A549 treated with Hydrocortisone at 1 μM for 4 hours (cell line): ENCODE data around the gene ATG9A. TPM values are rescaled to one million over a fixed set of nuclear protein-coding genes. Genes with fewer than 3 reads are reported as not detected.

Source experiments
- total RNA-seq: library from RNA; stranded (reverse); fragments of 200-300 nt; extraction: Qiagen RNA extraction; gene quantifications from 5 replicates; pipeline ENCODE4 v1.2.3, GENCODE V29; 2022

Gene ATG9A, protein sequence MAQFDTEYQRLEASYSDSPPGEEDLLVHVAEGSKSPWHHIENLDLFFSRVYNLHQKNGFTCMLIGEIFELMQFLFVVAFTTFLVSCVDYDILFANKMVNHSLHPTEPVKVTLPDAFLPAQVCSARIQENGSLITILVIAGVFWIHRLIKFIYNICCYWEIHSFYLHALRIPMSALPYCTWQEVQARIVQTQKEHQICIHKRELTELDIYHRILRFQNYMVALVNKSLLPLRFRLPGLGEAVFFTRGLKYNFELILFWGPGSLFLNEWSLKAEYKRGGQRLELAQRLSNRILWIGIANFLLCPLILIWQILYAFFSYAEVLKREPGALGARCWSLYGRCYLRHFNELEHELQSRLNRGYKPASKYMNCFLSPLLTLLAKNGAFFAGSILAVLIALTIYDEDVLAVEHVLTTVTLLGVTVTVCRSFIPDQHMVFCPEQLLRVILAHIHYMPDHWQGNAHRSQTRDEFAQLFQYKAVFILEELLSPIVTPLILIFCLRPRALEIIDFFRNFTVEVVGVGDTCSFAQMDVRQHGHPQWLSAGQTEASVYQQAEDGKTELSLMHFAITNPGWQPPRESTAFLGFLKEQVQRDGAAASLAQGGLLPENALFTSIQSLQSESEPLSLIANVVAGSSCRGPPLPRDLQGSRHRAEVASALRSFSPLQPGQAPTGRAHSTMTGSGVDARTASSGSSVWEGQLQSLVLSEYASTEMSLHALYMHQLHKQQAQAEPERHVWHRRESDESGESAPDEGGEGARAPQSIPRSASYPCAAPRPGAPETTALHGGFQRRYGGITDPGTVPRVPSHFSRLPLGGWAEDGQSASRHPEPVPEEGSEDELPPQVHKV
- 37.7 to 55.7 TPM (median 44.1 TPM) in 5 replicates for total RNA-seq

DNA sequence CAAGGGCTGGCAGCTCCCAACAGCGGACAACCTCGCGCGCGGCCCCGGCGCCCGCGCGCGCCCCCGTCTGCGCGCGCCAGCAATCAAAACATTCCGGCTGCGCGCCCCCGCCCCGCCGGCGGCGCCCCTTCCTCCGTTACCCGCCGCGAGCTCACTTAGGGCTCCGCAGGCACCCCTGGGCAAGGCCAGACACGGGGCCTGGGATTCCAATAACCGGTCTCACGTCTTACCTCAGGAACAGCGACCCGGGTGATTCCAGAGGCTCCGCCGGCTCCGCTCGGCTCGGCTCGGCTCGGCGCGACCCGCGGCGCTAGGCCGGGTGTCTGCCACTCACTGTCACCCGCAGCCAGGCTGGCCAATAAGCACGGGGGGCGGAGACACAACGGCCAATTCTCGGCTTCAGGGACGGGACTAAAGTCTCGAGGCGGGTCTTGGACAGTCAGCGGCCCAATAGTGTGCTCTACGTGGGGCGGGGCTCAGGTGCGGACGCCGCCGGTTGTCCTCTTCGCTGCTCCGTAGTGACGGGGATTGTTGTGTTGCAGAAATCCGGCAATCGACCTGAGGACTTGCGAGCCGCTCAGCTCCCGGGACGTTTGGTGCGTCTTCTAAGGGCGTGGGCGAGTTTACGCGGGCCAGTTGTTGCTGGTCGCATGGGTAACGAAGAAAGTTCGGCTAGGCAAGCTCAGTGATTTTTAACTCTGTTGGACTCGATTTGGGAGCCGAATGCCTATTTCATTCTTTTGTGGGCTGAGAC is at the start of gene ATG9A, which contains the start of gene ANKZF1:
ATG9A (minus strand) TSS at position 332 of the 754 bp plus-strand sequence. CDS start 1,612 bp downstream, outside the sequence.
ANKZF1 (plus strand) TSS at position 502 of the 754 bp plus-strand sequence. CDS start 452 bp downstream, outside the sequence.

DNA sequence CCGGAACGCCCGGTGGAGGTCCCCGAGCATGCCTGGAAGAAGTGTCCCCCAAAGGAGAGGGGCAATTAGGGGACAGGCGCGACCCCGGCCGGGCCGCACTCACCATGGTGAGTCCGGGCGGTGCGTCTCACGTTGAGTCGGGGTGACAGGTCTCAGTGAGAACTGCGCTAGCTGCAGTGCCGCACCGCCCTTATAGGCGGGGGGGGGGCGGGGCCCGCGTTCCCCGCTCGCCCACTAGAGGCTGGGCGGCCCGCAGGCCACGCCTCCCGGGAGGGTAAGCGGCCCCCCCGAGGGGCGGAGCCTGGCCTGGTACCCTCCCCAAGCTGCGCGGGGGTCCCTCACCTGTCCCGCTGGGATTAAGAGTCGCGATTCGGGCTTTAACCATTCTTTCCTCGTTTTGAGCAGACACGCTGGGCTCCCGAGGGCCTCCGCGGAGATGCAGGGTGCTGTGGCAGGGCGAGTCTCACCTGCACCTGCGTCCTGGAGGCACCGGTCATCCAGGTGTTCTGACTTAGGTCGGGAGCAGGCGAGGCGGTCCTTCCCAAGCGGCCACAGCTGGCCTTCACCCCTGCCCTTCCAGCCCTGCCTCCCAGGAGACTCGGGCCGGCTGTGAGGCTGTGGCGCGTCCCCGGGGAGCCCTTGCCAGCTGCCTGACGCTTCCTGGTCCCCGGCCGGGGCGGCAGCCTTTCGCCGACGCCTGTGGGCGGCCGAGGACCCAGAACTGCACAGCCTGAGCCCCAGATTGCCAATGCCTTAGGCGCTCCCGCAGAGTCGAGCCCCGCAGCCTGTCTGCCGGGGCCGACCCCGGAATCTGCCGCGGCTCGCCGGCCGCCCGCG is 24.5 kb upstream of the ATG9A start, which contains the start of gene TUBA4A:
TUBA4A (minus strand) TSS at position 166 of the 837 bp plus-strand sequence; CDS start at position 106, 60 bp downstream.

DNA sequence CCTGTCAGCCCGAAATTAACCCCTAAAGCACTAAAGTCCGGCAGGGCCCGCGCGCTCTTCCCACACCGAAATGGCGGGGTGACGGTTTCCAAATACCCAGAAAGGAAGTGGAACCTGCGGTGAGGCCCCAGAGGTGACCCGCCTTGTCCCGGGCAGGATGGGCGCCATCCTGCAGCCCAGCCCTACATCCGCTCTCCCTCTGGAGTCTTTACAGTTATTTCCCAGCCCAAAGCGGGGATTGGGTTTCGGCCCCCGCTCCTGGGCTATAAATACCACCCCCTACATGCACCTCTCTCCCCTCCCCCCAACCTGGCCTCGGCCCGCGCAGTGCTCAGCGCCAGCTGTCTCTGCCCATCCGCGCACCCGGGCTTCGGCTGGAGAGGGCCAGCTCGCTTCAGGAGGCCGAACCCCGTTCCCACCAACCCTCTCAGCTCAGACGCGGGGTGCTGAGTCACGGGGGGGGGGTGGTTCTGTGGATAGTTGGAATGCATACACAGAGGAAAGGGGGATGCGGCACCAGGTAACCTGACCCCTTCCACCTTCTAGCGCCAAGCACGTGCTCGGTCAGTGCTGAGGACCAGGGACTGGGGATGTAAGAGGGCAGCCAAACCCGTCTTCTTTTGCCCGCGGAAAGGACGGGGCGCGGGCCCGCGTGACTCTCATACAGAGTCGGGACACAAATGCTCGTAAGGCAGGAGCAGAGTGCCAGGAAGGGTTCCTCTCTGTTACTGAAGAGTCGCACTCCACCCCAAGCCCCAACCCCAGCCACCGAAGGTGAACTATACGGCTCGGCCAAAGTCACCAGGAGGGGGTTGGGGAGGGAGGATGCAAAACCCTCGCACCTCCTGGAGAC is 23.7 kb upstream of the ATG9A start, which contains the start of gene TUBA4B:
TUBA4B (plus strand) TSS at position 344 of the 853 bp plus-strand sequence; CDS start at position 509, 165 bp downstream.

DNA sequence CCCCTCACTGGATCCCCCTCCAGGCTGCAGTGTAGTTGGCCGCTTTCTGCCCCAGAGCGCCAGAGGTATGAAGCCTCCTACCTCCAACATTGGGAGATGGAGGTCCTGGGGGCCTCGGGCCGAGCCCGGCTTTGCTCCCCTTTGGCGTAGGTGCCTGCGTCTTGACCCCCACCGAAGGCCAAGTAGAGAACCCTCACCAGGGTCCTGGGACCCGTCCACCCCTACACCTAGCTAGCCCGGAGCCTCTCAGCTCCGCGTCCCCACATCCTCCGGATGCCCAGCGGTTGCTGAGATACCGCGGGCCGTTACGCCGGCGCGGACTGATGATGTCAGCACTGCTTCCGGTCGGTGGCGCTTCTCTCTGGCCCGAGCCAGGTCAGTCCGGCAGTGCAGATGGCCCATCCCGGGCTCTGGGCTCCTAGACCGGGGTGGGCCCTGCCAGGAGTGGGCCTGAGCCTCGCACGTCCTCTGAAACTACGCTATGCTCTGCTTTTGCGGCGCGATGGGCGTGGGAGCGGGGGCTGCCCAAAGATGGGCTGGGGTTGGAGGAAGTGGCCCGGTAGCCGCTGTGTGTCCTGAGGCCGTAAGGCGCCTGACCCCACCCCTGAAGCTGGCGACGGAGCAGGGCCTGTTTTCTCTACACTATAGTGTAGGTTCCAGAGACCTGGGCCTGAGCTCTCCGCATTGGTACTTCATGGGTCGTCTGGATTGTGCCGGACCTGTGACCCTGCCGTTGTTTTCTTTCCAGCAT is 15.9 kb upstream of the ATG9A start, which contains the start of the genes GLB1L and STK16:
GLB1L (minus strand) TSS at position 297 of the 751 bp plus-strand sequence. CDS start 1,871 bp downstream, outside the sequence.
STK16 (plus strand) TSS at position 332 of the 751 bp plus-strand sequence. CDS start 521 bp downstream, outside the sequence.

DNA sequence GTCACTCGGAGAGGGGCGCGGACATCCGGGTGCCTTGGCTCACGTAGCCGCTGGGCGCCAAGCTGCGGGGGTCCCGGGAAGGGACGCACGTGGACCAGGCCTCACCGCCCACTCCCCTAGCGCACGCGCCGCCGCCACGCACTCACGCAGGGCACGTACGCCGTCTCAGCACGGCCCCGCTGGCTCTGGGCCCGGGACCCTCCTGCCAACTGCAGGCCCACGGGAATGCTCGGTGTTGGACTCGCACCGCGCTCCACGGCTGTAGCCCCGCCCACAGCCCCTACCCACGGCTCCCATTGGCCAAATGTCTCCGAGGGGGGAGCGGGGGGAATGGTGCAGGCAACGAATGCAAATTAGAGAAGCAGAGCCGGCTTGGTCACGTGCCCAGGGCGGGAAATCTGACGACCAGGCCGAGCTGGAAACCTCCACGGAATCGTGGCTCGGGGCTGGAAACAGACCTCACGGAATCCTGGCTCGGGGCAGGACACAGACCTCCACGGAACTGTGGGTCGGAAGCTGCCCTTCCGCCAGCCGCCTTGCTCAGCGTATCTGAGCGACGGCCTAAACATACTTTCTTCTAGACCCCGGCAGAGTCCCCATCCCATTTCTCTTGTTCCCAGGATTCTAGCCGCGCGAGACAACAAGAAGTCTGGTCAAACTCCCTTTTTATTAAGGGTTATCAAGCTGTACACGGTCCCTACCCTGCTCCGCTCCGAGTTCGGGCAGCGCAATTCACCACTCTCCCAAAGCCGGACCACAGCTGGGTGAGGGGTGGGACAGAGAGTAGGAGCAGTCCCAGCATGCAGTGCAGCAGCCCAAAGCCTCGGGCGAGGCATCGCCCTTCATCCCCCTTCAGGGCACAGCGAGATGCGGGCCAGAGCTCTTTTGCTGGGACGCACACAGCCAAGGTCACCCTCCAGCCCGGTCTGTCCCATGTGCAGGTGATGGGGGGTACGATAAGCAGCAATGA is 10.4 kb downstream of the ATG9A start, which contains the start of gene ABCB6:
ABCB6 (minus strand) TSS at position 227 of the 970 bp plus-strand sequence. CDS start 285 bp downstream, outside the sequence.

DNA sequence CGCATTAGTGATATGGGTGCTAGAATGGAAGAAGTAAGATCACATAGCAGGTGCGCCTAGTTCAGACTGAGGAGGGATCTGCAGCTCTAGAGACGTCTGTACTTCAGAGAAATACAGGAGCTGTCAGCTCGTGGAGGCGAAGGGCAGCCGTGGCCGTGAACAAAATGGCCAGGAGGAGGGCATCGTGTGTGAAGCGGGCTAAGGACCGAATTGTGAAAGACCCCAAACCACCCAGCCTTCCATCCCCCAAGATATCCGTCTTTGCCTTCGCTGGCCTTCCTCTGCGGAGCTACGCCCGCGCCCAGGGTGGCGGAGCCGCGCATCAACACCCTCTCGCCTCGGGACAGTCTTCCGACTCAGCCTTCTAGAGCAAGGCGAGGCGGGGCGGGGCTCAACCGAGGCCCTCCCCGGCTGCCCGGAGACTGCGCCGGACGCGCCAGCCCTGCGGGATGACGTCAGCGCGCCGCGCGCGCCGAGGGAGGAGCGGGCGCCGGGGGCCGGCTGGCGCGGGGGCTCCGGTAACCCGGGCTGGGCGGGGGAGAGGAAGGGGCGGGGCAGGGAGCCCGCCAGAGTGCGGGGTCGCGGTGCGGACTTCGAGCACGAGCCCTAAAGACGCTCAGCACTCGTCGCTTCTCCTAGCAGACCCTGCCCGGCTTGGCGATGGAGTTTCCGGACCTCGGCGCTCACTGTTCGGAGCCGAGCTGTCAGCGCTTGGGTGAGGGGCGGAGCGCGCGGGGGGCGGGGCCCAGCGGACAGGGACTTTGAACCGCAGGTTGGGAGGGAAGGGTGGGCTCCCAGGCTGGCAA is 22.9 kb downstream of the ATG9A start, which contains the start of gene ZFAND2B:
ZFAND2B (plus strand) TSS at position 455 of the 806 bp plus-strand sequence; CDS start at position 661, 206 bp downstream.

DNA sequence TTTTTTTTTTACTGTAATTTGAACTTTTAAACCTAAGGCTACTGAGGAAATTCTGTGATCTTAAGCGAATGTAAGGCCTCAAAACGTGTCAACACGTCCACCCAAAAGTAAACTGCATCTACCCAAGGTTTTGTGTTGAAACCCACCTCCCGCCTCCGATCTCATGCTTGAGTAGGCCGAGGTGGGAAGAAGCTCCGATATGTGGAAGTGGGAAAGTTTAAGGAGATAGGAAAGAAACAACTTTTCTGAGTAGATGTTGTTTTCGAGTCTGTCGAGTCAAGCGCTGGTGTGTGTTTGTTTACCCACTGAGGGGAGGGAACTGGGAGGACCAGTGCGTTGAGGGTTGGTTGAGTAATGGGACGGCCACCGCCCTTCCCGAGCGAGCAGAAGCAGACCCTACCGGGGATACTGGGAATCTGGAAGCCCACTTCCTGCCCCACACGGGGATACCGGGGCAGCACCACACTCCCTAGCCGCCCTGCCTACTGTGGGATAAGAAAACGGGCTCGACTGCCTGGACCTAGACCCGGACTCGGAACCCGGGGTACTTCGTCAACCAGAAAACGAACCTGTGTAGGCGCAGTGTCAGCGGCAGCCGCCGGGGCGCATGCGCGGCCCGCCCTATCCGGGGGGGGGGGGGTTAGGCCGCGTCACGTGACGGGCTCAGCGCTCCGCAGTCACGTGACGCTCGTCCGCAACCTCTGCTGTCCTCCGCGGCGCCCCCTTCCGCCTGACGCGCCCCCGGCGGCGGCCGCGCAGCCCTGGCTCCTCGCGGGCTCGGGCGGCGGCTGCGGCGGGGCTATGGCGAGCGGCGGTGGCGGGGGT is 51.7 kb downstream of the ATG9A start, which contains the start of gene RETREG2:
RETREG2 (plus strand) TSS at position 724 of the 825 bp plus-strand sequence; CDS start at position 802, 78 bp downstream.

DNA sequence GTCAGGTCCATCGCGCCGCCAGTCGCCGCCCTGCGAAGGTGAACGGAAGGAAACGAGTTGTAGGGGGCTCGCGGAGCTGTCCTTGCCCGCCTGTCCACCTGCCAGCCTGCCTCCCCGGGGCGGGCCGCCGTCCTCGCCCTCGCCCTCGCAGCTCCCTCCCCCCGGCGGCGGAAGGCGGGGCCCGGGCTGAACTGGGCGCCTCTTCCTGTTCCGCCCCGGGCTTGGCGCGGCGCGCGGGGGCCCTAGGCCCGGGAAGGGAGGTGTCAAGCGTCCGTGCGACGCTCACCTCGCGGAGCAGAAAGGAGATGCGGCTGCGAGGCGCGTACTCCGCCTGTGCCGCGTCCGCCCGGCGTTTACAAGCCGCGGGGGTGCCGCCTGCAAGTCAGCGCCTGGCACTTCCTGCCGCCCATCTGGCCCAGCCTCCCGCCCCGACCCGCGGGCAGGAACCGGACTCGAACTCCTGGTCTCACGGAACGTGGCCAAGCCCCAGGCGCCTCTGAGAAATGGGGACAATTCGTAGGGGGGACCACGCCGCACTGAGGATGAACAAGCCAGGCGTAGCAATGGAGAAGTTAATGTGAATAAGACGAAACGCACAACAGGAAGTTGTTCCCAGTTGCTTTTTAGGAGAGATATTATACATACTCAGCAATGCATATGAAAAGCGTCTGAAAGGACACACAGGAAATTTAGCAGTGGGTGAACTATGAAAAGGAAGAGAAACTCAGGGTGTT is 52.5 kb downstream of the ATG9A start, which contains the start of gene CNPPD1:
CNPPD1 (minus strand) TSS at position 108 of the 734 bp plus-strand sequence; CDS start at position 11, 97 bp downstream.

DNA sequence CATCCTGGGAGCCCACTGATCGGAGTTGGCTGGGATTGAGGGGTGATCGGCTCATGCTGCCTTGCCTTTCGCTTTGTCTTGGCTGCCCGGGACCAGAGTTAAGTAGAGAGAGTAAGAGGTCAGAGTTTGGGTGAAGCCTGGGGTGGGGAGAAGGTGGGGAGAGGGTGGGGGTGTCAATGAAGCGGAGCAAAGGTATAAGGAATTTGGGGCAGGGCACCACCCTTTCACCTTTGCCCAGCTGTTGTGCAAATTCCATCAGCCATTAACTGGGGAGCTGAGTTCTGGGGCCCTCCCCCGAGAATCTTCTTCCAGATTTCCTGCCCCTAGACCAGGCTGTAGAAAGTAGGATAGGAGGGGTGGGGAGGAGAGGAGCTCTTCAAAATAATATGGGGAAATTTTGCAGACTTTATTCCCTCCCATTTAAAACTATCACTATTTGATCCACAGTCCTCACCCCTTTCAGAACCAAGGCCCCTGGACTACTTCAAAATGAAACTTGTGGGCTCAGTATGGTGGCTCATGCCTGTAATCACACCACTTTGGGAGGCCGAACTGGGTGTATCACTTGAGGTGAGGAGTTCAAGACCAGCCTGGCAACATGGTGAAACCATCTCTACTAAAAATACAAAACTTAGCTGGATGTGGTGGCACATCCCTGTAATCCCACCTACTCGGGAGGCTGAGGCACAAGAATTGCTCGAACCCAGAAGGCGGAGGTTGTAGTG is 59.3 kb downstream of the ATG9A start, which contains the start of gene SLC23A3:
SLC23A3 (minus strand) TSS at position 100 of the 725 bp plus-strand sequence; CDS start at position 55, 45 bp downstream.

Other genes starting within 250 kb of the ATG9A start
- gene FEV, start 244.5 kb downstream of the ATG9A start, total RNA-seq, result not detected in 5 replicates
- not detected in 5 replicates for gene CRYBA2, start 236.2 kb downstream of the ATG9A start, total RNA-seq
- 0.07 to 0.29 TPM (median 0.20 TPM) in 5 replicates for gene CFAP65, start 188.1 kb downstream of the ATG9A start, total RNA-seq
- gene IHH, start 168.7 kb downstream of the ATG9A start, total RNA-seq, result 0.41 to 0.82 TPM (median 0.59 TPM) in 5 replicates
- 15.3 to 21.1 TPM (median 16.6 TPM) in 5 replicates for gene NHEJ1, start 68.8 kb downstream of the ATG9A start, total RNA-seq
- 0.29 to 0.82 TPM (median 0.65 TPM) in 5 replicates for gene SLC23A3, start 59.6 kb downstream of the ATG9A start, total RNA-seq
- gene CNPPD1, start 52.7 kb downstream of the ATG9A start, total RNA-seq, result 42.9 to 47.2 TPM (median 45.1 TPM) in 5 replicates
- gene RETREG2, start 51.4 kb downstream of the ATG9A start, total RNA-seq, result 69.9 to 85.9 TPM (median 81.8 TPM) in 5 replicates
- gene ZFAND2B, start 22.9 kb downstream of the ATG9A start, total RNA-seq, result 17.3 to 21.3 TPM (median 20.1 TPM) in 5 replicates
- gene ABCB6, start 10.7 kb downstream of the ATG9A start, total RNA-seq, result 21.9 to 29.4 TPM (median 27.3 TPM) in 5 replicates
- gene ANKZF1, start 170 bp upstream of the ATG9A start, total RNA-seq, result 12.0 to 17.8 TPM (median 16.4 TPM) in 5 replicates
- gene GLB1L, start 15.8 kb upstream of the ATG9A start, total RNA-seq, result 6.2 to 7.6 TPM (median 6.9 TPM) in 5 replicates
- 28.8 to 33.9 TPM (median 29.3 TPM) in 5 replicates for gene STK16, start 15.8 kb upstream of the ATG9A start, total RNA-seq
- gene TUBA4B, start 23.6 kb upstream of the ATG9A start, total RNA-seq, result 0.15 to 0.33 TPM (median 0.20 TPM) in 5 replicates
- 251 to 336 TPM (median 266 TPM) in 5 replicates for gene TUBA4A, start 24.3 kb upstream of the ATG9A start, total RNA-seq
- gene DNAJB2, start 49.7 kb upstream of the ATG9A start, total RNA-seq, result 34.1 to 40.5 TPM (median 37.7 TPM) in 5 replicates
- 1.0 to 1.5 TPM (median 1.2 TPM) in 5 replicates for gene PTPRN, start 79.8 kb upstream of the ATG9A start, total RNA-seq
- gene RESP18, start 103.1 kb upstream of the ATG9A start, total RNA-seq, result not detected in 5 replicates
- gene DNPEP, start 158.3 kb upstream of the ATG9A start, total RNA-seq, result 58.3 to 67.2 TPM (median 62.6 TPM) in 5 replicates
- gene DES, start 188.7 kb upstream of the ATG9A start, total RNA-seq, result 0.23 to 0.93 TPM (median 0.51 TPM) in 5 replicates
- gene SPEG, start 205.2 kb upstream of the ATG9A start, total RNA-seq, result 6.5 to 10.3 TPM (median 8.3 TPM) in 5 replicates